Dermis microvascular lymphatic vessel endothelial cell (primary cell): Measurements from ENCODE around the gene DPYSL3. TPM values are rescaled to one million over a fixed set of nuclear protein-coding genes. Genes with fewer than 3 reads are reported as not detected.

Experiments
- DNase-seq, 2 donors: peaks; one replicate each; pipeline versions ENCODE4 v3.0.0 to v3.0.0-alpha.2; 2010; ENCODE audit warnings: low read depth in 2 of 2
- total RNA-seq: library from RNA; depleted of rRNA; stranded (reverse); fragments of >200 nt; gene quantifications from 2 replicates; pipeline ENCODE4 v1.2.1, GENCODE V29; 2014

DPYSL3 gene
- total RNA-seq, 1 donor from 2014 or later, result 20.2 TPM

DNA sequence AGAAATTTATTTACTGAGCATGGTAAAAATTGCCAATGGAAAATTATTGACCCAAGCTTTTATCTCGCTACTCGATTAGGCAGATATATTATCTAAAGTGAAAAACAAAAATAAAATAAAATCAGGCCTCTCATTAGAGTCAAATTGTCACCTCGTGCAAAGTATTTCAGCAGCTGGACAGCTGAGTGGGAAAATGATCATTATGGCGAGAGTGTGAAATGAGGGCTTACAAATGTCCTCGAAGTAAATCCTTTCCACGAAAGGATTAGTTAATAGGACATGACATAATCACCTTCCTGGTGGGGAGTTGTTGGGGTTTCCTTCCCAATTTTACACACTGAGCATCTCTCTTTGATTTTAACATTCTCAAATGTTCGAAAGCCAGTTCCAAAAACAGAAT, 5.4 kb upstream of the DPYSL3 start:
- DNase-seq, result no peak

DNA sequence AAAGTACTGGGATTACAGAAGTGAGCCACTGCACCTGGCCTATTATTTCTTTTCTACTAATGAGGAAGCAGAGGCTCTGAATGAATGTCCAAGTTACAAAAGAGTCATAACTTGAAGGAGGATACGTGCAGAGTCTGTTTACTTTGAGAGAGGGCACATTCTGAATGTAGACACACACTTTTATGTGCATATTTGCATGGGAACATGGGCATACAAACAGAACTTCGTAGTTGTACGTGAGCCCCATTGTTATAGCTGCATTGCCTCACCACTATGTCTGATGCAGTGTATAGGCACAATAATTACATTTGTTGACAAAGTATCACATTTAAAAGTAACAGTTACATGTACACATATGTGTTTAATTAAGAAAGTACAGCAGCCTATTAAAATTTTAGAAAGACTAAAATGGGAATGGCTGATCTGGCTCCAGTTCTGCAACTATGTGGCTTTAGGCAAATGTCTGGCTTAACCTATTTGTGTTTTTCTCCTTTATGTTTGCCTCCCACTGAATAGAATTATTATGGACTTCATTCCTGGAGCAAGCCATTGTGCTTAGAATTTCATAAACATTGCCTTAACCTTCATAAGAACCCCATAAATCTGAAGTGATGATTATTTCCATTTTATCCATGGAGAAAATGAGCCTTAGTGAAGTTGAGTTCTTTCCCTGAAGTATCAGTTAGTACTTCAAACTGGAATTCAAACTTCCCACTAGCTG, 3.0 kb upstream of the DPYSL3 start:
- no peak for DNase-seq

GRCh38 chr5:147510885-147511284, 1.0 kb upstream of the DPYSL3 start:
- no peak for DNase-seq

DNA sequence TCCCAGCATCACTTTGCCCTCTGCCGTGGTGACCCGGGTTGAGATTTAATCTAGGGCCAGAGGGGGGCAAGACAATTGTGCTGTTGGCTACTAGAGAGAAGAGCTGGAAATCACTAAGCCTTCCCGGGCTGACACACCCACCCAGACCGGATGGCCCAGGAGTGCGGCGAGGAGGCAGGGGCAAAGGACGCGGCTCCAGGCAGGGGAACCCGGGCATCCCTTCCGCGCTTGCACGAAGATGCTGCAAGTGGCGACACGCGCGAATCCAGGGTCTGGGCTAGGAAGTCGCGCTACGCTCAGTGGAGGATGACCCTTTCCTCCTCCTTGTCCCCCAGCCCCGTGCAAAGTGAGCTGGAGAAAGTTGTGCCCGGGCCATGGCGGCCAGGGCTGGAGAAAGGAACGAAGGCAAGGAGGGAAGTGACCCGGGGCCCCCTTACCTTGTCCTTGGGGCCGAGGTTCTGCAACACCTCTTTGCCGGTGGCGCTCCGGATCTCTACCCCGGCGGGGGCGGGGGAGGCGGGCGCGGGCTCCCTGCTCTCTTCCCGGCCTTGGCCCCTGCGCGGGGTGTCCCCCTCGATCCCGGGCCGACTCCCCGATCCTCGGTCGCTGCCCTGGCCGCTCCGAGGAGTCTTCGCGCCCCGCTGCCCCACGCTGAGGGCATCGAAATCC, 693 bp downstream of the DPYSL3 start:
- DNase-seq, result peak in 1 of 2 donors; percentile 22

- peak in 1 of 2 donors; percentile 7 for DNase-seq
Observed at GRCh38 chr5:147508711-147509040, 1.2 kb downstream of the DPYSL3 start.

DNA sequence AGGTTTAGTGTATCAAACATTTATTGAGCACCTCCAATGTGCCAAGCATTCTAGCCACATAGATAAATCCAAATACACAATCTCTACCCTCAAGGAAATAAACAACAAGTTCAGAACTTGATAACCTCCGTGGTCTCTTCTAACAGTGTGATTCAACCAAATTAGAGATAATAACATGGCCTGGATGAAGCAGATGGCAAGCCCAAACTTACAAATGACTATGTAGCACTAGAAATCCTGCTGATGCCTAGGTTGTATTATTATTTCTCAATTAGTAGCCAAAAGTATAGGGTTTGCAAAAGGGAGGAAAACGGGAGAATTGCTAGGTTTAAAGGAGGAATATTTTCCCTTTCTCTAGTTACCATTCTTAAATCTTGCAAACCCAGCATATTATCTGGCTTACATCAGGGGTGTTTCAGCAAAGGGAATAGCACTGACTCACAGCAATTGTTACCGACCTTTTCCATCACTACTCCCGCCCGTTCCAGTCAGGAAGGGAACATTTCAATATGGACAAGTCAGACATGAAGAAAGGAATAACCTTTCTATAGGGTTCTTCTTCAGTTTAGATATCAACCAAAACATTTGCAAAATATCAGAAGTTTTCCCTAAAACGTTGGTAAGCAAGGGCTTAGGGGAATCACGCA, 2.3 kb downstream of the DPYSL3 start:
- peak; percentile 61 to 77 for DNase-seq

- peak in 1 of 2 donors; percentile 61 for DNase-seq
Observed at GRCh38 chr5:147504535-147504934, 5.3 kb downstream of the DPYSL3 start.

GRCh38 chr5:147504011-147504410, 5.9 kb downstream of the DPYSL3 start:
- DNase-seq, result peak in 1 of 2 donors; percentile 67

- DNase-seq, result no peak
Observed at GRCh38 chr5:147490989-147491388, 18.9 kb downstream of the DPYSL3 start.

- DNase-seq, result peak; percentile 51 to 57
Observed at GRCh38 chr5:147487031-147487750, 22.7 kb downstream of the DPYSL3 start.

- no peak for DNase-seq
Observed at GRCh38 chr5:147485814-147486213, 24.1 kb downstream of the DPYSL3 start.

DNA sequence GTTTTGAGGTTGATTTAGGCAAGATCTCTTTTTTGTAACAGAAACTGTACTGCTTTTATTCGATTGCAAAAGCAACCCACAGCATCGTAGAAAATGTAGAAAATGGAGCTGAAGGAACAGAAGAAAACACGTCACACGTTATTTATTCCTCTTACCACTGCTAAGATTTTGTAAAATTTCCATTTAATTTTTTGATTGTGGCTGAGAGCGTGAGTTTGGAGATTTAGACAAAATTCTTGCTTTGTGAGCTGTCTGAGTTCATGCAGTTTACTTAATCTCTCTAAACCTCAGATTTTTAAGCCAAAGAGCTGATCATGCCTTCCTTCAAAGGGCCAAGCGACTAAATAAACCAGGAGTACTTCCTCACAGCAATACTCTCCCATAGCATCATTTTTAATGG, 24.8 kb downstream of the DPYSL3 start:
- DNase-seq, result no peak

DNA sequence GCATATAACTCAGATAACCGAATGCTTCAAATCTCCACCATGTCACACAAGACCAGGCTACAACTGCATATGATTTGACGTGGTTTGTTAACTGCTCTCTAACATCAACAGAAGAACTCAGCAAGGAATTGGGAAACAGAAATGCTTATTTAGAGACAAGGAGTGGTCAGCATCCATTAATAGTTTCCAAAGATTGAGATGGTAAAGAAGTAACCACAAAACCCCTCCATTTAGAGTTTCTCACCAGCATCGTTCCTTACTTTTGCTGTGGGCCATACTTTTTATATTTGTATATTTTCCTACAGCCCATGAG, 25.2 kb downstream of the DPYSL3 start:
- no peak for DNase-seq

DNA sequence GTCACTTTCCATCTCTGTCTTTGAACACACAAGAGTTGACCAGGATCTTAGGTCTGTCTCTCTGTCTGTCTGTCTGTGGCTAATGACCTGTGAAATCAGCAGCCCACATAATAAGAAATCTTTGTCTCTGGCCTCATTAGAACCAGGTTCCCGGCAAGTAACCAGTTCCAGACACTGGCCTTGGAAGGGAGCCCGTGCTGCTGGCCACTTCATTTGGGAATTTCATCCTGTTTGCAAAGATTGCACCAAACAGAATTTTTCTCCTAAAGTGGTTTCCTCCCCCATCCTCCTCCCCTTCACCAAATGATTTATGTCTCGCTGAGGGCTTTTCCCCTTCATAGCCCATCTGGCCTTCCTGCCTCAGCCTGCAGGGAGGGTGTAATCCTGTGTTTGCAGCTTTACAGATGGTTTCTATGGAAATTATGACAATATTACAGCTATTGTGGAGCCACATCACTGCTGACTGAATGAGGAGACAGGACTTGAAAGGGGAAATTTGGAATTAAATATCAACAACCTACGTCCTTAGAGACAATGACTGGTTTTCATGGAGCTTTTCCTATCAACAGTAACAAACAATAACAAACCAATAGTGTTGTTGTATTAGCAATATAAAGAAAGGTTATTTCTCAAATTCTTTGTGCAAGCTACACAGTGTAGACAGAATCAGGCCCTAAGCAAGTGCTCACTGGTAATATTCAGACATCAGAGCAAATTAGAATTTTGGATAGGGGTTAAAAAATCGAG, 25.7 kb downstream of the DPYSL3 start:
- peak; percentile 99 for DNase-seq

GRCh38 chr5:147483188-147483790, 26.6 kb downstream of the DPYSL3 start:
- peak; percentile 22 to 59 for DNase-seq

DNA sequence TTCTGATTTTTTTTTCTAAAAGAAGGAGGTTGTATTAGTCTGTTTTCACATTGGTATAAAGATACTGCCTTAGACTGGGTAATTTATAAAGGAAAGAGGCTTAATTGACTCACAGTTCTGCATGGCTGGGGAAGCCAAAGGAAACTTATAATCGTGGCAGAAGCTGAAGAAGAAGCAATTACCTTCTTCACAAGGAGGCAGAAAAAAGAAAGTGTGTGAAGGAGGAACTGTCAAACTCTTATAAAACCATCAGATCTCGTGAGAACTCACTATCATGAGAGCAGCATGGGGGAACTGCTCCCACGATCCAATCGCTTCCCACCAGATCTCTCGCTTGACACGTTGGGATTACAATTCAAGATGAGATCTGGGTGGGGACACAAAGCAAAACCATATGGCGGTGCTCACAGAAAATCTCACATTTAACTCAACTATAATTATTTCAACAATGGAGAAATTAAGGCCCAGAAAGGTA, 27.1 kb downstream of the DPYSL3 start:
- peak in 1 of 2 donors; percentile 27 for DNase-seq

- DNase-seq, result peak in 1 of 2 donors; percentile 83
Observed at GRCh38 chr5:147481874-147482705, 27.8 kb downstream of the DPYSL3 start.

- DNase-seq, result no peak
Observed at GRCh38 chr5:147481376-147481775, 28.5 kb downstream of the DPYSL3 start.

- peak in 1 of 2 donors; percentile 82 for DNase-seq
Observed at GRCh38 chr5:147479949-147480348, 29.9 kb downstream of the DPYSL3 start.

GRCh38 chr5:147479444-147479843, 30.4 kb downstream of the DPYSL3 start:
- DNase-seq, result no peak
